ENCODE results near the gene BRSK2. TPM values are rescaled to one million over a fixed set of nuclear protein-coding genes. Genes with fewer than 3 reads are reported as not detected.
A peak's percentile ranks its signal among the peaks of the same experiment; 100 is the strongest.

BRSK2 gene
- total RNA-seq, 1 donor from 2014 or later, result 0.52 TPM

DNA sequence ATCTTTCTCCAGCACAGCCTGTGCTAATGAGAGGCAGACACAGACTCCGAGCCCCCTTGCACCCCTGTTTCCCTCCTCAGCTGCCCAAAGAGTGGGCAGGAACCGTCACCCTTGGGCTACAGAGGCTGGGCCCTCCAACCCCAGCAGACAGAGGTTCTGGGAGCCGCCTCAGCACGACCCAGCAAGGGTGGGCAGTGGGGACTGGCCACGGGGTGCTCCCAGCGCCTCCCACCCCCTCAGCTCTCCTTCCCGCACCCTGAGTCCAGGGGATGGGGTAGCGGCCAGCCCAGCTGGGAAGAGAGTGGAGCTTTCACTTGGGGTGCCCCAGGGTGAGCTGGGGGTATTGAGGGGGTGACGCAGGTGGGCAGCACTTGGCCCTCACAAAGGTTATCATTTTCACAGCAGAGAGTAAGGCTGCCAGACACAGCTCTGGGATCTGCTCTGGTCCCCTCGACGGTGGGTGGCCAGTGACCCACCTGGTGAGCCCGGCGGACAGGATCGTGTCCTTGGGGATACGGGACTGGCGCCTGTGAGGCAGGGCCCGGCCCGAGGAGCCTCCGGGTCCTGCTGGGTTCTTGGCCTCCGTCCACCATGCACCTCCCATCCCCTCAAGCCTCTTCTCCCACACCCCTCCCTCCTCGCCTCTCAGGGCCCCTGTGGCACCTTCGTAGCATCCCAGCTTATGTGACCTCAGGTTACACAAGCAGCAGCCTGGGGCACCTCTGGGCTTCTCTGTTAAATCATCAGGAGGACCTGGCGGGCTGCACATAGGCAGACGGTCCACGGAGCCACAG lies 14.4 kb upstream of the BRSK2 start:
- H3K27me3 ChIP-seq (ENCODE audit: low read depth), result peaks cover 63% of the 10 kb centered on the region
- H3K4me1 ChIP-seq, result no peaks in the 10 kb centered on the region
- TF ChIP-seq, protein P1, sequence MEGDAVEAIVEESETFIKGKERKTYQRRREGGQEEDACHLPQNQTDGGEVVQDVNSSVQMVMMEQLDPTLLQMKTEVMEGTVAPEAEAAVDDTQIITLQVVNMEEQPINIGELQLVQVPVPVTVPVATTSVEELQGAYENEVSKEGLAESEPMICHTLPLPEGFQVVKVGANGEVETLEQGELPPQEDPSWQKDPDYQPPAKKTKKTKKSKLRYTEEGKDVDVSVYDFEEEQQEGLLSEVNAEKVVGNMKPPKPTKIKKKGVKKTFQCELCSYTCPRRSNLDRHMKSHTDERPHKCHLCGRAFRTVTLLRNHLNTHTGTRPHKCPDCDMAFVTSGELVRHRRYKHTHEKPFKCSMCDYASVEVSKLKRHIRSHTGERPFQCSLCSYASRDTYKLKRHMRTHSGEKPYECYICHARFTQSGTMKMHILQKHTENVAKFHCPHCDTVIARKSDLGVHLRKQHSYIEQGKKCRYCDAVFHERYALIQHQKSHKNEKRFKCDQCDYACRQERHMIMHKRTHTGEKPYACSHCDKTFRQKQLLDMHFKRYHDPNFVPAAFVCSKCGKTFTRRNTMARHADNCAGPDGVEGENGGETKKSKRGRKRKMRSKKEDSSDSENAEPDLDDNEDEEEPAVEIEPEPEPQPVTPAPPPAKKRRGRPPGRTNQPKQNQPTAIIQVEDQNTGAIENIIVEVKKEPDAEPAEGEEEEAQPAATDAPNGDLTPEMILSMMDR (IDR thresholded peaks at IDR 0.05; ENCODE audit: borderline replicate concordance), result no peak
- H3K4me3 ChIP-seq, result no peak overlapping the region
- intact Hi-C loops (cut with micrococcal nuclease), result no loop called here
- H3K9me3 ChIP-seq (replicated peaks), result peaks cover 10% of the 10 kb centered on the region
- H3K27ac ChIP-seq (replicated peaks), result no peak overlapping the region
- H3K36me3 ChIP-seq, result no peaks in the 10 kb centered on the region
- no peak for DNase-seq

DNA sequence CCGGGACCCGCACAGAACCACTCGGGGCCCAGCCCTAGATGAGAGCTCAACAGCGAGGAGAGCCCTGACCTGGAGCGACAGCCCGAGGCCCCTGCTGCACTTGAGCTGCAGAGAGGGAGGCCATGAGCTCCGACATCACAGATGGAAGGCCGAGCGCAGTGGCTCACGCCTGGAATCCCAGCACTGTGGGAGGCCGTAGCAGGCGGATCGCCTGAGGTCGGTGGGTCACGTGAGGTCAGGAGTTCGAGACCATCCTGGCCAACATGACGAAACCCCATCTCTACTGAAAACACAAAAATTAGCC lies 13.8 kb upstream of the BRSK2 start:
- no peak for DNase-seq
- peaks cover 58% of the 10 kb centered on the region for H3K27me3 ChIP-seq (ENCODE audit: low read depth)
- intact Hi-C loops (cut with micrococcal nuclease), result no loop called here

DNA sequence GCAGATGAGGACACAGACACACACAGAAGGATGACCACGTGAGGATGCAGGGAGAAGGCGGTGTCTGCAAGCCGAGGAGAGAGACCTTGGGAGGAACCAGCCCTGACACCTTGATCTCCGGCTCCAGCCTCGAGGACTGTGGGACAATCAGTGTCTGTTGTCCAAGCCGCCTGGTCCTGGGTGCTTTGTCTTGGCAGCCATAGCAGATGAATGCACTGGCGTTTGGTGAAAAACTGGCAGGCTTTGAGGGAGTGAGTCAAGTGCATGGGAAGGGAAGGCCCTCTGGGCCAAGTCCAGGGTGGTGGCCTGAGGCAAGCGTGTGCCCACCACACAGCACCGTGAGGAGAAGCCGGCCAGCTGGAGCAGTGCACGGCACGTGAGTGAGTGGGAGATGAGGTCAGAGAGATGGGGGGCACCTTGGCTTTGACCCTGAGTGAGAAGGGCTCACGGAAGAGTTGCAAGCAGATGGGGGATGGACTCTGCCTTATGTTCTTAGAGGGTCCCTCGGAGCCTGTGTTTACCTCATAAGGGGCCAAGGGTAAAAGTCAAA lies 12.4 kb upstream of the BRSK2 start:
- H3K27ac ChIP-seq (replicated peaks), result no peak overlapping the region
- peaks cover 46% of the 10 kb centered on the region for H3K27me3 ChIP-seq (ENCODE audit: low read depth)
- DNase-seq, result no peak
- TF ChIP-seq, protein P1 (IDR thresholded peaks at IDR 0.05; ENCODE audit: borderline replicate concordance), result no peak
- intact Hi-C loops (cut with micrococcal nuclease), result no loop called here
- H3K4me3 ChIP-seq, result no peak overlapping the region
- H3K36me3 ChIP-seq, result no peaks in the 10 kb centered on the region
- peaks cover 15% of the 10 kb centered on the region for H3K9me3 ChIP-seq (replicated peaks)
- H3K4me1 ChIP-seq, result no peaks in the 10 kb centered on the region

More for the DNA sequence above, 13.8 kb upstream of the BRSK2 start:
- Histone ChIP-seq H3K36me3 (no peaks in the 10 kb centered on the region), H3K27ac (replicated peaks) (no peak overlapping the region), H3K9me3 (replicated peaks) (peaks cover 15% of the 10 kb centered on the region), H3K4me3 (no peak overlapping the region), H3K4me1 (no peaks in the 10 kb centered on the region)
- TF ChIP-seq, protein P1 (IDR thresholded peaks at IDR 0.05; ENCODE audit: borderline replicate concordance), result no peak

DNA sequence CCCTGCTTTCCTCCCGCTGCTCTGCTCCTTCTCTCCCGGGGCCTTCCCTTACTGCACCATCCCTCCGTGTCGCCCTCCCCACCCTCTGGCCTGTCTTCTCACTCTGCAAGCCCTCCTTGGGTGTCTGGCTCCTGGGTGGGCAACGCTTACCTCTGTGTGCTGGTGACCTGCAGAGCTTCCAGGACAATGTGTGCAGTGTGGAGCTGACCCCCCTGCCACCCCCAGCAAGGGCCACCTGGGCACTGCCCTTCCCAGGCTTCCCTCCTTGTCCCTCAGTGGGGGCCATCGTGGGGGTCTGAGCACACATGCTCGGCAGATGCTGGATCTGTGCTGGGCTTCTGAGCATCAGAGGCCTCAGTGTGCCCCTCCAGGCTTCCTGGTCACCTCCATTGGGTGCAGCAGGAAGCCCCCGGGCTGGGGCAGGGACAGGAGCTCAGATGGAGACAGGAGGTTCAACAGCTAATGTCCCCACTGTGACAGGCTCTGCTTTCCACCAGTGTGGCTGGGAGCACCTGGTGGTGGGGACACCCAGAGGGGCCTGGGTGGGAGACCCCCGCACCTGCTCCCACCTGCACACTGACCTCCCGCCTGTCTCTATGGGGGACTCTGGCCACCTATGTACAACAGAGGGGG lies 7.8 kb upstream of the BRSK2 start:
- Histone ChIP-seq H3K4me3 (no peak overlapping the region), H3K4me1 (peaks cover 14% of the 10 kb centered on the region), H3K27ac (replicated peaks) (no peak overlapping the region), H3K36me3 (no peaks in the 10 kb centered on the region), H3K9me3 (replicated peaks) (peaks cover 15% of the 10 kb centered on the region), H3K27me3 (ENCODE audit: low read depth) (peaks cover 13% of the 10 kb centered on the region)
- TF ChIP-seq, protein P1 (IDR thresholded peaks at IDR 0.05; ENCODE audit: borderline replicate concordance), result no peak
- no peak for DNase-seq
- intact Hi-C loops (cut with micrococcal nuclease), result no loop called here

DNA sequence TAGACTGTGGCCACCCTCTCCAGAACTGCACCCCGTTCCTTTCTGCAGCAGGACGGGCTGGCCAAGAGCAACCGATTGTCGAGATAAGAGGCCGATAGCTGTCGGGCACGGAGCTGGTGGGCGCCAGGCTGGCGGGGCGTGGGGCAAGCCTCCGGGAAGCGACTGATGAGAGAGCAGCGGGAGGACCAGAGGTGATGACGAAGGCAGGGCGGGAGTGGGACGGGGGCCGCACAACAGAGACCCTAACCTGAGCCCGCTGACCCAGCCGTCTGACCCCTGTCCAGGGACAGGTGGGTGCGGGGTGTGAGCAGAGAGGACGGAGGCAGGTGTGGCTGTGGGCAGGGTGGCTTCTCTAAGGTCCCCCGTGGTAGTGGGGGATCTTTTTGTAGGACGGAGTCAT lies 7.3 kb upstream of the BRSK2 start:
- DNase-seq, result no peak
- TF ChIP-seq, protein P1 (IDR thresholded peaks at IDR 0.05; ENCODE audit: borderline replicate concordance), result no peak
- Histone ChIP-seq H3K4me3 (peak overlapping the region; percentile 68), H3K36me3 (no peaks in the 10 kb centered on the region), H3K9me3 (replicated peaks) (peaks cover 15% of the 10 kb centered on the region), H3K4me1 (peaks cover 14% of the 10 kb centered on the region), H3K27me3 (ENCODE audit: low read depth) (peaks cover 10% of the 10 kb centered on the region), H3K27ac (replicated peaks) (no peak overlapping the region)
- intact Hi-C loops (cut with micrococcal nuclease), result no loop called here
